ENCODE measurements around the gene CEP85L.

CEP85L gene

GRCh38 chr6:118650582-118651281, 659 bp downstream of the CEP85L start:
- DNase-seq (ENCODE audit: low read depth): no peak
- peak overlapping the region; percentile 80 for H3K4me3 ChIP-seq (ENCODE audit: control insufficient read depth, low read depth, low read length)
- TF ChIP-seq CTCF (conservative IDR thresholded peaks at IDR 0.05; ENCODE audit: control insufficient read depth, insufficient read depth, low read depth, low read length): no peak

GRCh38 chr6:118649918-118650581, 1.3 kb downstream of the CEP85L start:
- DNase-seq (ENCODE audit: low read depth): peak; percentile 45
- peak overlapping the region; percentile 80 for H3K4me3 ChIP-seq (ENCODE audit: control insufficient read depth, low read depth, low read length)
- no peak for TF ChIP-seq CTCF (conservative IDR thresholded peaks at IDR 0.05; ENCODE audit: control insufficient read depth, insufficient read depth, low read depth, low read length)

- DNase-seq (ENCODE audit: low read depth): peak; percentile 47
- TF ChIP-seq CTCF (conservative IDR thresholded peaks at IDR 0.05; ENCODE audit: control insufficient read depth, insufficient read depth, low read depth, low read length): no peak
- peak overlapping the region; percentile 80 for H3K4me3 ChIP-seq (ENCODE audit: control insufficient read depth, low read depth, low read length)
Measured at GRCh38 chr6:118648866-118649554, 2.4 kb downstream of the CEP85L start.

GRCh38 chr6:118646977-118647376, 4.4 kb downstream of the CEP85L start:
- no peak overlapping the region for H3K4me3 ChIP-seq (ENCODE audit: control insufficient read depth, low read depth, low read length)
- DNase-seq (ENCODE audit: low read depth): no peak
- TF ChIP-seq CTCF (conservative IDR thresholded peaks at IDR 0.05; ENCODE audit: control insufficient read depth, insufficient read depth, low read depth, low read length): no peak

GRCh38 chr6:118645395-118645794, 6.0 kb downstream of the CEP85L start:
- no peak for DNase-seq (ENCODE audit: low read depth)
- TF ChIP-seq CTCF (conservative IDR thresholded peaks at IDR 0.05; ENCODE audit: control insufficient read depth, insufficient read depth, low read depth, low read length): no peak
- H3K4me3 ChIP-seq (ENCODE audit: control insufficient read depth, low read depth, low read length): no peak overlapping the region

- TF ChIP-seq CTCF (conservative IDR thresholded peaks at IDR 0.05; ENCODE audit: control insufficient read depth, insufficient read depth, low read depth, low read length): no peak
- H3K4me3 ChIP-seq (ENCODE audit: control insufficient read depth, low read depth, low read length): no peak overlapping the region
- peak; percentile 45 for DNase-seq (ENCODE audit: low read depth)
Measured at GRCh38 chr6:118644007-118644406, 7.4 kb downstream of the CEP85L start.
